ENCODE data around the gene SIT1. TPM values are rescaled to one million over a fixed set of nuclear protein-coding genes. Genes with fewer than 3 reads are reported as not detected.
A peak's percentile ranks its signal among the peaks of the same experiment; 100 is the strongest.

Gene SIT1
- polyA plus RNA-seq, 3 donors = 0.27 to 0.36 TPM; not detected in 1

GRCh38 chr9:35658968-35659220 is 8.2 kb upstream of the SIT1 start:
- no peaks in the 10 kb centered on the region for H4K20me1 ChIP-seq (ENCODE audit: insufficient read depth, low read length)
- peaks cover 19 to 27% of the 10 kb centered on the region in 2 donors for H3K36me3 Mint-ChIP-seq
- peaks cover 0 to 8% (median 5%) of the 10 kb centered on the region in 3 donors for H3K27me3 Mint-ChIP-seq (ENCODE audit: low read depth in 3 of 3)
- H3K9me3 Mint-ChIP-seq = no peaks in the 10 kb centered on the region
- peak in 1 of 3 donors; percentile 30 for DNase-seq
- H3K9ac ChIP-seq (ENCODE audit: insufficient read depth, low read length, poor library complexity, severe bottlenecking) = peak overlapping the region; percentile 88
- H3K4me3 ChIP-seq (replicated peaks in 1 of 3; ENCODE audit: low read depth in 2 of 3, low read length in 3 of 3) = peak overlapping the region; percentile 83 to 94 (median 88)
- no peak for TF ChIP-seq CTCF (IDR thresholded peaks at IDR 0.05)
- peak overlapping the region; percentile 90 for H2AFZ ChIP-seq (ENCODE audit: insufficient read depth, low read depth, low read length, poor library complexity, severe bottlenecking)
- H3K79me2 ChIP-seq (ENCODE audit: insufficient read depth, low read length) = peaks cover 27% of the 10 kb centered on the region
- H3K27ac ChIP-seq (ENCODE audit: low read depth in 1 of 2, low read length in 2 of 2) = peak overlapping the region; percentile 85 to 98
- no peaks in the 10 kb centered on the region for H3K9me3 ChIP-seq (replicated peaks in 1 of 2; ENCODE audit: control insufficient read depth in 1 of 2, insufficient read depth in 1 of 2, low read length in 2 of 2)
- H3K4me1 ChIP-seq (ENCODE audit: control insufficient read depth in 1 of 2, insufficient read depth in 2 of 2, low read length in 2 of 2) = peaks cover 32 to 48% of the 10 kb centered on the region in 2 donors
- WGBS (ENCODE audit: insufficient coverage) = 0% methylated on average over 2 of the region's 2 CpGs
- peak overlapping the region; percentile 92 for H3K4me2 ChIP-seq (replicated peaks; ENCODE audit: extremely low read depth, low read length, poor library complexity, severe bottlenecking)
- no peaks in the 10 kb centered on the region for H3K27me3 ChIP-seq (ENCODE audit: control insufficient read depth in 2 of 2, insufficient read depth in 2 of 2, low read length in 2 of 2)
- peak overlapping the region; percentile 87 to 89 for H3K4me3 Mint-ChIP-seq
- H3K36me3 ChIP-seq (replicated peaks in 1 of 2; ENCODE audit: control insufficient read depth in 1 of 2, insufficient read depth in 2 of 2, low read length in 2 of 2) = peaks cover 10 to 14% of the 10 kb centered on the region in 2 donors
- intact Hi-C loops (cut with micrococcal nuclease) = loop anchor here (5.0 kb wide), 5 partner anchors 38 to 547 kb away; partner anchors contain the start of genes CREB3 (in 1 of the 2), TESK1 (in 1 of the 2) and TLN1 (in 1 of the 2)
- peak overlapping the region in 6 of 7 donors; percentile 18 to 95 (median 76) for H3K27ac Mint-ChIP-seq
- H3K4me1 Mint-ChIP-seq = peaks cover 52% of the 10 kb centered on the region

GRCh38 chr9:35658137-35658967 is 7.6 kb upstream of the SIT1 start, which contains the start of gene CCDC107:
Gene CCDC107 (plus strand): TSS chr9:35658292. CDS start chr9:35658380, 88 bp downstream.
- peak within 1 kb of the TSS; percentile 92 for H3K4me2 ChIP-seq (replicated peaks; ENCODE audit: extremely low read depth, low read length, poor library complexity, severe bottlenecking)
- peak within 1 kb of the TSS; percentile 87 to 90 for H3K4me3 Mint-ChIP-seq
- peak within 1 kb of the TSS; percentile 90 for H2AFZ ChIP-seq (ENCODE audit: insufficient read depth, low read depth, low read length, poor library complexity, severe bottlenecking)
- peak; percentile 84 to 86 (median 85) for DNase-seq
- H3K4me1 ChIP-seq (ENCODE audit: control insufficient read depth in 1 of 2, insufficient read depth in 2 of 2, low read length in 2 of 2) = peaks cover 27 to 43% of the 10 kb centered on the region in 2 donors
- peaks cover 22% of the 10 kb centered on the region for H3K79me2 ChIP-seq (ENCODE audit: insufficient read depth, low read length)
- peaks cover 47% of the 10 kb centered on the region for H3K4me1 Mint-ChIP-seq
- no peaks in the 10 kb centered on the region for H4K20me1 ChIP-seq (ENCODE audit: insufficient read depth, low read length)
- peak within 1 kb of the TSS; percentile 95 to 100 (median 98) for H3K27ac Mint-ChIP-seq
- whole genome bisulfite sequencing (ENCODE audit: insufficient coverage) = under 1% methylated on average over 63 of the region's 67 CpGs
- peaks cover 0 to 8% (median 5%) of the 10 kb centered on the region in 3 donors for H3K27me3 Mint-ChIP-seq (ENCODE audit: low read depth in 3 of 3)
- no peaks in the 10 kb centered on the region for H3K9me3 ChIP-seq (replicated peaks in 1 of 2; ENCODE audit: control insufficient read depth in 1 of 2, insufficient read depth in 1 of 2, low read length in 2 of 2)
- H3K4me3 ChIP-seq (replicated peaks in 1 of 3; ENCODE audit: low read depth in 2 of 3, low read length in 3 of 3) = peak within 1 kb of the TSS; percentile 83 to 94 (median 88)
- intact Hi-C loops (cut with micrococcal nuclease) = loop anchor here (5.0 kb wide), 5 partner anchors 39 to 546 kb away; partner anchors contain the start of genes CREB3 (in 1 of the 2), TESK1 (in 1 of the 2) and TLN1 (in 1 of the 2)
- peaks cover 19 to 27% of the 10 kb centered on the region in 2 donors for H3K36me3 Mint-ChIP-seq
- no peaks in the 10 kb centered on the region for H3K9me3 Mint-ChIP-seq
- TF ChIP-seq CTCF (IDR thresholded peaks at IDR 0.05) = peak; percentile 60
- H3K27ac ChIP-seq (ENCODE audit: low read depth in 1 of 2, low read length in 2 of 2) = peak within 1 kb of the TSS; percentile 85 to 98
- peaks cover 10 to 14% of the 10 kb centered on the region in 2 donors for H3K36me3 ChIP-seq (replicated peaks in 1 of 2; ENCODE audit: control insufficient read depth in 1 of 2, insufficient read depth in 2 of 2, low read length in 2 of 2)
- no peaks in the 10 kb centered on the region for H3K27me3 ChIP-seq (ENCODE audit: control insufficient read depth in 2 of 2, insufficient read depth in 2 of 2, low read length in 2 of 2)
- peak within 1 kb of the TSS; percentile 88 for H3K9ac ChIP-seq (ENCODE audit: insufficient read depth, low read length, poor library complexity, severe bottlenecking)
